ENCODE results near the gene CRTC1.

DNA sequence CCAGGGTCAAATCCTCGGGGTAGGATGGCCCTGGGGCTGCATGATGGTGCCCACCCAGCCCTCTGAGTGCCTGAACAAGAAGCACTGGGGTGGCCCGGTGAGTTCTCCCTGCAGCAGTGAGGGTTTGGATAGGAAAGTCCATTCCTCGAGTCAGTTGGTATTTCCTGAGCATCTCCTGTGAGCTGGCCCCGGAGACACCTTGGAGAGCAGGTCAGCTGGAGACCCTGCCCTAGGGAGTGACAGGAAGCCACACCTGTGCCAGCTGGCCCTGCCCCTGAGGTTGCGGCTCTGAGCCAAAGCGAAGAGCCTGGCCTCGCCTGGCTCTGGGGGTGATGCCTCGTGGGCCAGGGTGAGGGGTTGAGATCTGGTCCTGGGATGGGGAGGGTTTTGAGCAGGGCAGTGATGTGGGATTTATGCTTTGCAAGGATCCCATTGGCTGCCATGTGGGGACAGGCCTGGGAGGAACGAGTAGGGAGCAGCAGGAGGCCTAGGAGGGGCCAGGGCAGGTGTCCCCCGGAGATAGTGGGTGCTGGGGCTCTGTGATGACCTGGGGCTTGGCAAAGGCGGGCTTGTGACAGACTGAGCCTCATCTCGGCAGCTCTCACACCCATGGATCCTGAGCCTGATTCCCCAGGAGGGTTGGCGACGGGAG is 16.0 kb downstream of the CRTC1 start:
- TF ChIP-seq POLR2AphosphoS5 (IDR thresholded peaks at IDR 0.05) (peak in 1 of 3 donors; percentile 21), CTCF (IDR thresholded peaks at IDR 0.05 in 8 of 11, conservative IDR thresholded peaks at IDR 0.05 in 3 of 11) (no peak)
